AML-193 (cell line): Measurements from ENCODE around the gene TOB1.

Source experiments
- DNase-seq, 2 experiments: peaks; one replicate each; lab custom pipeline; 2025; lab: John Stamatoyannopoulos, UW

Gene TOB1

DNA sequence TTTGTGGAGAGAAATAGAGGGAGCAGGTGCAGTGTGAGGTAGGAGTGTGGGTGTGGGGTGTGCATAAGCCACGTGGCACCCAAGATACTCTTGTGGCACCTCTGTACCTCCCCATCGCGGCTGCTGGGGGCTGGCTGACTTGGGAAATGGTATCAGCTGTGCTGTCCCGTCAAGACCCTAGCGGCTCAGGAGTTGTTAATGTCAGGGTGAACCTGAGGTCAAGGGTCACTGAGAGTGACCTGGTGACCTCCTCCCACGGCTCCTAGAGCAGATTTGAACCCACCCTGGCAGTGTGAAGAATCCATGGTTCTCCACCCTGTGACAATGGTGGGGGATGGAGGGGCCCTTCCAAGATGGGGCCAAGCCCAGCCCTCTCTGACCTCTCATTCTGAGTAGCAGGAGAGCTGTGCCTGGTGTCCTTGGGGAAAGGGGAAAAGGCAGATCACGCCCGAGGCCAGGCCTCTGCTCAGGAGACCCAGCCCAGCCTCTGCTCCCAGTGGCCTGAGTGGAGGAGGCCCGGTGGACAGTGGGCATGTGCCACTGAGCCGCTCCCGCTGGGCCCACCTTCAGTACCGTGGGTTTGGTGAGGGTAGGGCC lies 33.8 kb downstream of the TOB1 start:
- DNase-seq: no peak

- DNase-seq: no peak
Observed at GRCh38 chr17:50831471-50831928, 34.7 kb downstream of the TOB1 start.

GRCh38 chr17:50830994-50831393 lies 35.2 kb downstream of the TOB1 start:
- no peak for DNase-seq

- DNase-seq: no peak
Observed at GRCh38 chr17:50830352-50830751, 35.8 kb downstream of the TOB1 start.

- no peak for DNase-seq
Observed at GRCh38 chr17:50829332-50829731, 36.8 kb downstream of the TOB1 start.

- no peak for DNase-seq
Observed at GRCh38 chr17:50828508-50829170, 37.5 kb downstream of the TOB1 start.

- no peak for DNase-seq
Observed at GRCh38 chr17:50825188-50825587, 41.0 kb downstream of the TOB1 start.

GRCh38 chr17:50824429-50824828 lies 41.7 kb downstream of the TOB1 start:
- no peak for DNase-seq

DNA sequence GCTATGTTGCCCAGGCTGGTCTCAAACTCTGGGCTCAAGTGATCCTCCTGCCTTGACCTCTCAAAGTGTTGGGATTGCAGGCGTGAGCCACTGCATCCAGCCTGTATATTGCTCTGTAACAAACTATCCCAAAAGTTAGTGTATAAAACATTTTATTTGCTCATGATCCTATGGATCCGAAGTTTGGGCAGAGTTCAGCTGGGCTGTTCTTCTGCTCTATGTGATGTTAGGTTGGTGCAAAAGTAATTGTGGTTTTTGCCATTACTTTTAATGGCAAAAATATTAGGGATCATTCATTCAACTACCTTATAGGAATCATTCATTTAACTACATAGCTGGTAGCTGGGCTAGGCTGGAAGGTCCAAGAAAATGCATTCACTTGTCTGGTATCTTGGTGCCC lies 43.6 kb downstream of the TOB1 start:
- DNase-seq: no peak

GRCh38 chr17:50820651-50821050 lies 45.5 kb downstream of the TOB1 start:
- DNase-seq: no peak

GRCh38 chr17:50818921-50819657 lies 47.1 kb downstream of the TOB1 start:
- peak; percentile 33 to 36 for DNase-seq

DNA sequence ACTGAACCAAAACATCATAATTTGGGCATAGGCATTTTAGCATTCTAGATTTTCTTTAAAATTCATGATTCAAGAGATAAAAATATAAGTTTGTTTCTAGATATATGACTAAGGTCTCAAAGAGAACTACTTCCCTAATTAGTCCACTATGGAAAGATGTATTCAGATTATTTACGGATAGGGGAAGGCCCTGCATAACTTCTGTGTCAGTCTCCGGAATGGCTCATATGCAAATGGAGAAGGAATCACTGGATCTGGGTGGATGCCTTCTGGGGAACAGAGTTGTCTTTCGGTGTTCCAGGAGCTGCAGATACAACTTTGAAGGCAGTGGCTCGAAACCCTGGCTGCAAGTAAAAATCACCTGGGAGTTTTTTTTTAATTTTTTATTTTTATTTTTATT lies 47.9 kb downstream of the TOB1 start:
- no peak for DNase-seq

- DNase-seq: no peak
Observed at GRCh38 chr17:50817838-50818237, 48.3 kb downstream of the TOB1 start.

- no peak for DNase-seq
Observed at GRCh38 chr17:50816771-50817751, 49.1 kb downstream of the TOB1 start.

- DNase-seq: peak in 1 of 2 experiments; percentile 6
Observed at GRCh38 chr17:50816271-50816670, 49.9 kb downstream of the TOB1 start.

DNA sequence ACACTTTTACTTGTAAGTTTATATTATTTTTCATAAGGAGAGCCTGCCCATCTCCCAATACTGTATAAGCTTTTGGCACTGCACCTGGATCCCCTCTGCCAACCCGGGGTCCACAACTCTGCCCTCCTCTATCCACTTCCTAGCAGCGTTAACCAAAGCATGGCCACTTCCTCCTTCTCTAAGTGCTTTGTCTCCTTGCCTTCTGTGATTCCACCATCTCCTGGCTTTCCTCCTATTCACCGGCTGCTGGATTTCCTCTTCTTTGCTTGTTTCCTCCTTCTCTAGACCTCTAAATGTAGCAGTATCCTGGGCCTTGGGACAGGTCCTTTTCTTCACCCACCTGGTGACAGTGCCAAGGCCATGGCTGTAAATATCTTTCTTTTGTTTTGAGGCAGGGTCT lies 50.8 kb downstream of the TOB1 start:
- DNase-seq: no peak

- DNase-seq: no peak
Observed at GRCh38 chr17:50813583-50813982, 52.6 kb downstream of the TOB1 start.
